ENCODE data around the gene AIDA.
"Not testable (repeated sequence)": the region's sequence is repeated elsewhere in the genome, so short reads cannot be mapped to it uniquely, and the experiment has no call there.

The AIDA gene

GRCh38 chr1:222712253-222713090 is at the start of gene AIDA, which contains the start of gene BROX:
Gene AIDA, minus strand, starts transcription at chr1:222712491. Its CDS starts 174 bp downstream, at chr1:222712317.
Gene BROX, plus strand, starts transcription at chr1:222712564. Its CDS starts 3,136 bp downstream, at chr1:222715700.
- DNase-seq (ENCODE audit: low read depth in 2 of 2, low spot score in 1 of 2) = peak; percentile 90 to 91

DNA sequence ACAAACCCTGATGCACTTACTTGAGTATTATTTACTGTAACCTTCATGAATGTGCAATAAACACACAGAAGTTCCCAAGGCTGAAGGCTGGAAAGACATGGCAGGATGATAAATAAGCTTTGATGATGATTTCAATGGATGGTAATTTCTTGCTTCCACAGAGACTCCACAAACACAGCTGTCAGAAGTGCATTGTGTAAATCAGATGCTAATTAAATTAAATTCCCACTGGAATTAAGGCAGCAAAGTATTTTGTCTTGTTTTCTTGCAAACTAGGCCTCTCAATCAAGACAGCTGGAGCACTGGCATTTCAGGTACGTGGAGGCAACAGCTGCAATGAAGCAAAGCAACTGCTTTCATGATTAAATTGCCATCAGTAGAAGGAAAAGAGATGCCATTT is 48.8 kb upstream of the AIDA start:
- DNase-seq (ENCODE audit: low read depth in 2 of 2, low spot score in 1 of 2) = no peak

DNA sequence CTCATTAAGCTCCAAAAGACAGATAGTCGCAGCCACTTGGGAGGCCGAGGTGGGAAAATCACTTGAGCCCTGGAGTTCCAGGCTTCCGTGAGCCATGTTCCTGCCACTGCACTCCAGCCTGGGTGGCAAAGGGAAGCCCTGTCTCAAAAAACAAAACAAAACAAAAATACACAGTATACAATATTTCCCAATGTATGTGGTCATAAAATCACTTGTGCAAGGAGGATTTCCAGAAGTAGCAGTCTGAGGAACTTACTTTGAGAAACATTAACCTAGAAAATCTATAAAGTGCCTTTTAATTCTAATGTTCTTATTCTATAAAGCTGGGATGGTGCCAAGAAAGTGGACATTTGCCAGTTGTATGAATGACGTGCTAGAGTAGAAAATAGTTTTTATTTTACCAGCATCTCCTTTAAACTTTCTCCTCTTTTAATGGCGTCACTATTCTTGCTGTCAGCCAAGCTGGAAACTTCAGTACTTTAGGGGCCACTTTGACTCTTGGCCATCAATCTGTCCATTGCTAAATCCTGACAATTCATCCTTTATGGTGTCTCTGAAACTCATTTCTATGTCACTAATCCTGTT is 47.3 kb upstream of the AIDA start:
- DNase-seq (ENCODE audit: low read depth in 2 of 2, low spot score in 1 of 2) = no peak

DNA sequence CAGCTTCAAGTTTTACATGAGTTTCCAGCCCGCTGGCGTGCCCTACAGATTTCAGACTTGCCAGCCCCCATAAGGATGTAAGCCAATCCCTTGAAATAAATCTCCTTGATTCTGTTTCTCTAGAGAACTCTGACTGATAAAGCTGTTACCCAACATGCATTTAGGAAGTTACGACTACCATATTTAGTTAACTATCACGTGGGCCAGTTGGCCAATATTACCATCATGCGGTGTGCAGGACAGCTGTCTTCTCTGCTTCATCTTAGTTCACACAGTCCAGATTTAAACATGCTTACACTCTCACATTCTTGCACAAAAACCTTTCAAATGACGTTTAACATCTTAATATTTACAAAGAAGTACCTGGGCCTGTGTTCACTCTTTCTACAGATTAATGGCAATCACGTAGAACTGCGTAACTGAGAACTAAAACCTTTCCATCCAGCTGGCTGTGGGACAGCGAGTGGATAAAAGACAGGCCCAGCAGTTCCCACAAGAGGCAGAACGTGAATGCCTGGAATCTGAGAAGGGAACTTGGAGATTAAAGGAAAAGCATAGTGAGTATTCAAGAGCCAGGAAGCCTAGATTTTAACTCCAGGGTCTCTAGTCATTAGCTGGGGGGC is 45.5 kb upstream of the AIDA start:
- DNase-seq (ENCODE audit: low read depth in 2 of 2, low spot score in 1 of 2) = no peak

DNA sequence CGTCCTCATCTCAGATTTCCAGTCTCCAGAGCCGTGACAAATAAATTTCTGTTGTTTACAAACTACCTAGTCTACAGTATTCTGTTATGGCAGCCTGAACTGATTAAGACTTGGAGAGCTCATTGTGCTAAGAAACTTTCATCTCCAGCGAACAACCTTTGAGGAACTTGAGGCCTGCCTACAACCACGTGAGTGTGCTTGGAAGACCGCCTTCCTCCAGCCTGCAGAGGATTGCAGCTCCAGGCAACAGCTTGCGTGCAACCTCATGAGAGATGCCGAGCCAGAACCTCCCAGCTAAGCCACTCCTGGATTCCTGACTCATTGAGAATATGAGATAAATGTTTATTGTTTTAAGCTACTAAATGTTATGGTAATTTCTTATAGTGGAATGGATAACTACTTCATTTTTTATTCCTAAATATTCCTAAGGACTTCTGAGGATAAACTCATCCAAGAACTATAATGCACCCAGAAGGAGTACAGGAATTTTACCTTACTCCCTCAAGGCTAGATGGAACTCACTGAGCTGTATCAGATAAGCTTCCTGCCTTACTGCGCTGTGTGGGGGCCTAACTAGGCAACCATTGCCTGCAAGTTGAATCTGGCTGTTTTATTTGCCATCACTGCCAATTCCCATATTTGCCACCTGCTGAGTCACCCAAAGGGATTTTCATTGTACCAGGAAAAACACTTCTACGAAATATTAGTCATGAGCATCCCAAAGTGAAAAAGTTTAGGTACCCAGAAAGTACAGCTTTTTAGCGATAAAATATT is 42.3 kb upstream of the AIDA start:
- no peak for DNase-seq (ENCODE audit: low read depth in 2 of 2, low spot score in 1 of 2)

- DNase-seq (ENCODE audit: low read depth in 2 of 2, low spot score in 1 of 2) = no peak
These were observed 39.0 kb upstream of the AIDA start for GRCh38 chr1:222751255-222751654.

DNA sequence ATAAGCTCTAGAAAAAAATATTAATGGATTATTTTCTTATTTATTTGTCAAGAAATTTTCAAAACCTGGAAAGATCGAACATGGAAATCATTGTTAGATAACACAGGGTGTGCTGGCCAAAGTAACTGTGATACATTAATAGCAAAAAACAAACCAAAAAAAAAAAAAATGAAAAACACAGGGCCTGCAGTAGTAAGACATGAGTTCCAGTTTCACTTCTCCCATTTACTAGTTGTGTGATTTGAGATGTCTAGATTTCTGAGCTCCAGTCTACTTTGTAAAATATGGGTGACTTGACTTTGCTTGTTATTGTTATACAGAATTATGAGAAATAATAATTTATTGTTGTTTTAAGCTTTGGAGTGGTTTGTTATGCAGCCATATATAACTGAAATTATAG is 38.4 kb upstream of the AIDA start:
- no peak for DNase-seq (ENCODE audit: low read depth in 2 of 2, low spot score in 1 of 2)

DNA sequence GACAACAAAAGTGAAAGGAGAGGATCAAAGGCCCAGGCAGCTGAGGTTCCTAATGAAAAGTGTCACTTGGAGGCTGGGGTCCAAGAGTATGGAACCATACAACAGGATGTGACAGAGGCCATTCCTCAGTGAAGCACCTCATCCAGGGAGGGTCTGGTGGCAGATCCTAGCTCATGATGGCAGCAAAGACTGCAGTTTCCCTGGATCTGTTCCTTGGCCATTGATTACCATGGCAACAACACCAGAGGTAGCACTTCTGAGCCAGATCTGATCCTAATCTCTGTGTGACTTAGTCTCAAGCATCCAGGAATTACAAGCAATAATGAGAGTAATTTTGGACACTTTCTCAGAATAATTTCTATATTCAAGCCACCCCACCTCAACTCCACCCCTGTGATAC is 37.6 kb upstream of the AIDA start:
- DNase-seq (ENCODE audit: low read depth in 2 of 2, low spot score in 1 of 2) = no peak

- not testable (repeated sequence) for DNase-seq (ENCODE audit: low read depth in 2 of 2, low spot score in 1 of 2)
These were observed 29.6 kb upstream of the AIDA start for GRCh38 chr1:222741630-222742457.

DNA sequence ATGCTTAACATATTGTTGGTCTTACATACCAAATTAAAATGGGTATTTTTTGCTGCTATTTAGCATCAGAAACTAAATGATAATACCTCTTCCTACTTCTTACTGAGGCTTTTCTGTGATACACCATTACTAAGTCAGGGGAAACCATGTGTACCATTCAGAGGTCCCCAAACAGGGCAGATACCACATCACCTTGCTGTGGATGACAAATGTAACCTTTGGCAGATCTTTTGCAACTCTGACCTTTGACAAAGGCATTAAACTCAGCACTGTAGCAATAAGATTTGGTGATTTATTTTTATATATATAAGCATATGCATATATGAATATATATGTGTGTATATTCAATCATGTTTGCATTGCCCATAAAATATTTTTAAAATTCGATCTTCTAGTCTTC is 27.6 kb upstream of the AIDA start:
- no peak for DNase-seq (ENCODE audit: low read depth in 2 of 2, low spot score in 1 of 2)

DNA sequence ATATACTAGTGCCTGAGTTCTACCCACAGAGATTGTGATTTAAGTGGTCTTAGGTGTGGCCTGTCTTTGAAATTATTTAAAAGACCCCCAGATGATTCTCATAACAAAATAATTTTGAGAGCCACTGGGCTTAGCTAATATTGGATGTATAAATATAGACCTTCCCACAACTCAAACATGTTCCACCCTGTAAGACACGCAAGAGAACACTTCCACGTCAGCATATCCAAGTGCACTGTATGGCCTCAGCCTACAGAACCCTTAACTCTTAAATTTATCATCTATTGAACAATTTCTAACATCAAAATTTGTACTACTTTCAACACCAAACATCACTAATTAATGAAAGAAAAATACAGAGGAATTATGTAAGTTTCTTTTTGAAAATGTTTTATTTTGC is 27.2 kb upstream of the AIDA start:
- no peak for DNase-seq (ENCODE audit: low read depth in 2 of 2, low spot score in 1 of 2)

DNA sequence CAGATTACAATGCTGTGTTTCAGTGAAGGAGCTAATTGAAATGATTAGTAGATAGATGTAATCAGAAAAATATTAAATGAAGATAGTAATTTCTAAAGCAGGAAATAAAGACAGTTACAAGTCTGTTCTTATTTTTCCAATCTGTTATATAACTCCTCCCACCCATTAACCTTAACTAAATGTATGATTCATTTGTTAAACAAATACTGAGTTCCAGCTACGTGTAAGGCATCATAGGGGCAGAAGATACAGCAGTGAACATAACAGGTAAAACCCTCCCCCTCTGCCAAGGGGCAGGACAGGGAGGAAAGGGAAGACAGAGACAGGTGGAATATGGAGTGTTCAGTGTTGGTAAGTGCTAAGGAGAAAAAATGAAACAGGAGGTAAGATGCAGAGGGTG is 24.7 kb upstream of the AIDA start, which contains the start of gene FAM177B:
Gene FAM177B, plus strand, starts transcription at position 231 of the 400 bp plus-strand sequence. CDS start 9,344 bp downstream, outside the sequence.
- no peak for DNase-seq (ENCODE audit: low read depth in 2 of 2, low spot score in 1 of 2)

GRCh38 chr1:222736470-222736869 is 24.2 kb upstream of the AIDA start:
- DNase-seq (ENCODE audit: low read depth in 2 of 2, low spot score in 1 of 2) = no peak

DNA sequence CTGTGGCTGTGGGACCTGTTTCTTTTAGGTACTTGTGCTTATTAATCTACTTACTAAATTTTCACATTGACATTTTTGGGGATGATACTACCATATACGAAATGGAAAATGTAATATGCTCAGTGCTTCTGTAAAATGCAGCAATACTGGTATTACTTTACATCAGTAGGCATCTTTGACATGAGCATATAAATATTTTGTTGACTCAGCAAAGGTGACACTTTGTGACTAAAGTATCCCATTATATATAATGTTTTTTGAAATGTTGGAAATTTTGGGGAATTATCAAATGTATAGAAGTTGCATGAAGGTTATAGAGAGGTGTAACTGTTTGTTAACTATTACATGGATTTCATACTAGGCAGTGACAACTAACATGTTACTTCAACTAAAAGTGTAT is 22.4 kb upstream of the AIDA start:
- DNase-seq (ENCODE audit: low read depth in 2 of 2, low spot score in 1 of 2) = no peak

- no peak for DNase-seq (ENCODE audit: low read depth in 2 of 2, low spot score in 1 of 2)
These were observed 20.2 kb upstream of the AIDA start for GRCh38 chr1:222732216-222733159.

DNA sequence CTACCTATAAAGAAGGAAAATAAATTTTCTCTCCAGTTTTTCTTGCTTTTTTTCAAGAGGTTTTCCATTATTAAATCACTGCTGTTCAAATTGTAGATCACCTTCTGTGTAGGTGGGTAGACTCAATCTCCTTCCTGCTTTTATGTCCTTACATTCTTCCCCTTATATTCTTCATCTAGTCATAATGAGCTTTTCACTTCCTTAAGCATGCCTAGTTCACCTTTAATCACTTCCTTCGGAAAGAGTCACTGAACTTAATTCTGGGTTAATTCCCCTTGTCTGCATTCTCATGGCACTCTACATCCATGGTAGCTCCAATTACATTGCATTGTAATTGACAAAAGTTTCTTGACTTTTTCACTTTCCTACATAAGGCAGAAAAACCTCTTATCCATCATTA is 18.6 kb upstream of the AIDA start:
- DNase-seq (ENCODE audit: low read depth in 2 of 2, low spot score in 1 of 2) = no peak

DNA sequence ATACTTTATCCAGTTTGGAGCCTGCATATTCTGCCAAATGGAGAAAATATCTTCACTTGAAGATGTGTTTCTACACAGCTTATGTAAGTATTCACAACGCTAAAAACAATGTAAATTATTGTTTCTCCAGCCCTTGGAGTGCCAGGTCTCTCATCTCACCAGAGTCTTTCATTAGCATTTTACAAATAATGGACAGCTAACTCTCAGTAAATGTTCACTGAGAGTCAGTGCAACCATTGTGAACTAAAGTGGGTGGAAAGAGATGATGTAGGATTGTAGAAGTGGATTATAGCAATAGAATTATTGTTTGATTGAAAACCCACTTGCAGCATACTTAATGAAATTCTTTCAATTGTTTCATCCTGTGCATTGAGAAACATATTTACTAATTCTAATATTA is 16.5 kb upstream of the AIDA start:
- no peak for DNase-seq (ENCODE audit: low read depth in 2 of 2, low spot score in 1 of 2)

DNA sequence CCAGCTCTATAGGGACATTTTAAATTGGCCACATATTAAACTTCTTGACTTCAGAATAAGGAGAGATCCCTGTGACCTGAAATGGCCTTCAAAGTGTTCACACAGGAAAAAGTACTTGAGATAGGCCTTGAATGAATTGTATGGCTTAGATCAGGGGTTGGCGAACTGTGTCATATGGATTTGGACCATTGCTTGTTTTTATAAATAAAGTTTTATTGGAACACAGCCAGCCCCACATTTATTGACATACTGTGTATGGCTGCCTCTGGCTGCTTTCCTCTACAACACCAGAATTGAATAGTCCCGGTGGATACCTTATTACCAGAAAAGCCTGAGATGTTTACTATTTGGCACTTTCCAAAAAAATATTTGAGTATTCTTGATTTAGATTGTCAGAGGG is 4.1 kb upstream of the AIDA start:
- DNase-seq (ENCODE audit: low read depth in 2 of 2, low spot score in 1 of 2) = no peak

Data from stimulated activated CD8-positive, alpha-beta memory T cell treated with anti-CD3 and anti-CD28 coated beads, Interleukin-4, amount 100 ng/mL, for 4 hours (primary cell).